Body of pancreas (tissue), 4 donors: ENCODE measurements around the gene SP6.

Experiments used
- CTCF ChIP-seq, 7 experiments: fragments of 450-650 bp in 4 of 7; fragments of 200-600 bp in 3 of 7; sonication (generic) in 3 of 7; IDR thresholded peaks; one replicate each; pipeline ENCODE4 v1.5.1; 2016 to 2019; ENCODE audit warnings: antibody characterized with exemption in 7 of 7
- POLR2A ChIP-seq, 3 donors: fragments of 450-650 bp; IDR thresholded peaks; one replicate each; pipeline ENCODE4 v1.6.1; 2016; ENCODE audit warnings: antibody characterized with exemption in 3 of 3, mild to moderate bottlenecking in 2 of 3

- TF ChIP-seq CTCF (IDR thresholded peaks at IDR 0.05): no peak
- TF ChIP-seq POLR2A (IDR thresholded peaks at IDR 0.05): no peak
These were observed 13.4 kb downstream of the SP6 start for GRCh38 chr17:47837401-47838039.
